HG03025 (cell line): ENCODE data around the gene ENO1.
"Not testable (repeated sequence)": the region's sequence is repeated elsewhere in the genome, so short reads cannot be mapped to it uniquely, and the experiment has no call there.

ENCODE experiments used
- ATAC-seq: cut with Tn5 transposase; IDR thresholded peaks from one replicate; pipeline ENCODE4 v1.9.1; 2021; ENCODE audit warnings: mild to moderate bottlenecking, moderate library complexity; ENCODE audit not compliant: unreplicated experiment, low FRiP score

Gene ENO1

DNA sequence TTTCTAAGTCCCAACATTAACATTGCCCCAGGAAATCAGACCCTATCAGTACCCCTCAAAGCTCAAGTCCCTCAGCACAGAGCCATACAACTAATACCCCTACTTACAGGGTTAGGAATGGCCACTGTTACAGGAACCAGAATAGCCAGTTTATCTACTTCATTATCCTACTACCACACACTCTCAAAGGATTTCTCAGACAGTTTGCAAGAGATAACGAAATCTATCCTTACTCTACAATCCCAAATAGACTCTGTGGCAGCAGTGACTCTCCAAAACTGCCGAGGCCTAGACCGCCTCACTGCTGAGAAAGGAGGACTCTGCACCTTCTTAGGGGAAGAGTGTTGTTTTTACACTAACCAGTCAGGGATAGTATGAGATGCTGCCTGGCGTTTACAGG lies 19.0 kb upstream of the ENO1 start:
- ATAC-seq, result not testable (repeated sequence)

DNA sequence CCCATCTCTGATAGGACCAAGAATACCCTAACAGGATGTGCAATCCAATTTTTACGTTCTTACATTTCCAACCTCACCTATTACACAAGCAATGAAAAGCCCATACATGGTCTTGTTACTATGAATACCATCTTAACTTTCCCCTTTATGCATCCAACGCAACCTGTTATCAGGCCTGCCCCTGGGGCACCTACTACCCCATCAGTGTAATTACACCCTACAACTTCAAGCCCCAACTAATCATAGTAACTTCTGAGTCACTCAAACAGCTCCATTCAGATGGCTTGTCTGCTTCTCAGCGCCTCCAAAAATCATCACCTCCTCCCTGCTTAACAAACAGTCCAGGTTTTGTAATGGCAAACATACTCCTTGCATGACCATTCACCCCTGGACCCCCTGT lies 18.3 kb upstream of the ENO1 start:
- not testable (repeated sequence) for ATAC-seq

DNA sequence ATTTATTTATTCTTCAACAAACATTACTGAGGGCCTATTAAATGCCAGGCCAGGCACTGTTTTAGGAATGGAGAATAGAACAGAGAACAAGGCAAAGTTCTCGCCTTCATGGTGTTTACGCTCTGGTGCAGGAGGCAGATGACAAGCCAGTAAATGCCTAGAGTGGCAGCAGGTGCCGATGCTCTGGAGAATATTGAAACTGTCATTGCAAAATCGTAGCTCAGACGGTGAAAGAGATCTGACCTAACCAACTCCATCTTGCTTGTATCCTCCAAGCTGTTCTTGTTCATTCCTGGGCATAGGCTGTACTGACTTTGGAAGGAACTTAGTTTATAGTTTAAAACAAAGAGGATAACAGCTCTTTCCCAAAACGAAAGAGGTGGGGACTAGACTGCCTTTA lies 13.5 kb upstream of the ENO1 start:
- ATAC-seq, result no peak

DNA sequence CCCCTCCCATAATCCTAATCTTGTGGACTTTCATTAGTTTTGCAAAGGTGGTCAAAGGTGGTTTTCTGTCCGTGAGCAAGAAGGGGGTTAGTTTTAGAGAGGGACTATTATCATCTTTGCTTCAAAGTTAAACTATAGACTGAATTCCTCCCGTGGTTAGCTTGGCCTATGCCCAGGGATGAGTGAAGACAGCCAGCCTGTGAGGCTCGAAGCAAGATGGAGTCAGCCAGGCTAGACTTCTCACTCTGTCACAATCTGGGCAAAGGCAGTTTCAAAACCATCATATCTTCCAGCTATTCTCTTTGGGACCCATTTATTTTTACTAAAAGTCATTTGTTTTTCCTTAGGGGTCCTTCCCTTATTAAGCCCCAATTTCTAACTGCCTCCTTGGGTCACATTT lies 12.9 kb upstream of the ENO1 start:
- ATAC-seq, result no peak

DNA sequence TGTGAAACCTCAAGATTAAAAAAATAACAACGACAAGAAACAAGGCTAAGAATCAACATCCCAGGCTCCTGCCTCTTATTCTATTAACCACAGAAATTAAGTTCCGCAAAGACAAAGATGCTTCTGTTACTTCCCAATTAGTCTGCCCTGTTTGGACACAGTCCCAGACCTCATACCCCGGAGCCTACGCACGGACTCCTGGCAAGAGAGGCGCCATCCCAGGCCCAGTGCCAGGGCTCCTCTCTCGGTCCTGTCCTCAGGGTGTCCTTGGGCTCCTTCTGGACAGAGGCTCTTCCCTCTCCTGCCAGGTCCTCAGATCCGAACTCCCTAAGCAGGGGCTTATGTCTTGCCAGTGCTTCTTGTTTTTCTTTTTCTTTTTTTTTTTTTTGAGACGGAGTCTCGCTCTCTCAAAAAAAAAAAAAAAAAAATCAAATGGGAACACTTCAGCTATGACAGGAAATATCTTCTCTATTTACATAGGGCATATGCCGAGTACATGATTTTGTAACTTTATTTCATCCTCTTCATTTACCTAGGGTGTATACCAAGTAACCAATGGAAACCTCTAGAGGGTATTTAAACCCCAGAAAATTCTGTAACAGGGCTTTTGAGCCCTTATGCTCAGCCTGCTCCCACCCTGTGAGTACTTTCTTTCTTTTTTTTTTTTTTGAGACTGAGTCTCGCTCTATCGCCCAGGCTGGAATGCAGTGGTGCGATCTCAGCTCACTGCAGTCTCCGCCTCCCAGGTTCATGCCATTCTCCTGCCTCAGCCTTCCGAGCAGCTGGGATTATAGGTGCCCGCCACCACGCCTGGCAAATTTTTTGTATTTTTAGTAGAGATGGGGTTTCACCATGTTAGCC lies 11.7 kb upstream of the ENO1 start:
- no peak for ATAC-seq

DNA sequence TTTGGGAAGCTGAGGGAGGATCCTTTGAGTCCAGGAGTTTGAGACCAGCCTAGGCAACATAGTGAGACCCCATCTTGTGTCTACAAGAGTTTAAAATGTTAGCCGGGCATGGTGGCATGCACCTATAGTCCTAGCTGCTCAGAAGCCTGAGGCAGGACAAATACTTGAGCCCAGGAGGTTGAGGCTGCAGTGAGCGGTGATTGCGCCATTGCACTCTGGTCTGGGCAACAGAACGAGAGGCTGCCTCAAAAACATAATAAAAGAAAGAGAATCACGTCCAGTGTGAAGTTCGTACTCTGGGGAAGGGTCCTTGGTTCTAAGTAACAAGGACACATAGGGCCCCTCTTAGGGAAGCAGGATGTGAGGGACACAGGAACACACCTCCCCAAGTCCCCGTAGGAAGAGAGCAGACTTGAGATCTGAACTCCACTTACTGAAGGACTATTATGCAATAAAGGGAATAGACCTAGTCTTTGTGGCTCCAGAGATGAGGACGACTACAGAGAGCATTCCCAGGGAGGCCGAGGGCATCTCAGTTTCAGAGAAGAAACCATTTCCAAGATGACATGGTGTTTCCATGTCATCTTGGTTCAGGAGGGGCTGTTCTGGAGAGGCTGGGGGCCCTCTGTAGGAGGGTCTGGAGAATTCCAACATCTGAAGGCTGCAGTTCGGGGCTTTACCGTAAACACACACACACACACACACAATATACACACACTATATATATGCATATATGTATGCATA lies 10.8 kb upstream of the ENO1 start:
- no peak for ATAC-seq

DNA sequence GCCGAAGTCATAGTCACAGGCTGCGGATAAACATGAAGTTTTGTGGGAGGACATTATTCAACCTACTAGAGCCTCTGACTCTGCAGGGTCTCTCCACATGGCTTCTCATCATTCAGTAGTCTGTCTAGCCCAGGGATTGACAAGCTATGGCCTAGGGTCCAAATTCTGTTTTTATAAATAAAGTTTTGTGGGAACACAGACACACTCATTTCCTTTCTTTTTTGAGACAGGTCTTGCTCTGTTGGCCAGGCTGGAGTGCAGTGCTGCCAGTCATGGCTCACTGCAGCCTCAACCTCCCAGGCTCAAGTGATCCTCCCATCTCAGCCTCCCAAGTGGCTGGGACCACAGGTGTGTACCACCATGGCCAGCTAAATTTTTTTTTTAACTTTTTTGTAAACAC lies 8.1 kb upstream of the ENO1 start:
- no peak for ATAC-seq

DNA sequence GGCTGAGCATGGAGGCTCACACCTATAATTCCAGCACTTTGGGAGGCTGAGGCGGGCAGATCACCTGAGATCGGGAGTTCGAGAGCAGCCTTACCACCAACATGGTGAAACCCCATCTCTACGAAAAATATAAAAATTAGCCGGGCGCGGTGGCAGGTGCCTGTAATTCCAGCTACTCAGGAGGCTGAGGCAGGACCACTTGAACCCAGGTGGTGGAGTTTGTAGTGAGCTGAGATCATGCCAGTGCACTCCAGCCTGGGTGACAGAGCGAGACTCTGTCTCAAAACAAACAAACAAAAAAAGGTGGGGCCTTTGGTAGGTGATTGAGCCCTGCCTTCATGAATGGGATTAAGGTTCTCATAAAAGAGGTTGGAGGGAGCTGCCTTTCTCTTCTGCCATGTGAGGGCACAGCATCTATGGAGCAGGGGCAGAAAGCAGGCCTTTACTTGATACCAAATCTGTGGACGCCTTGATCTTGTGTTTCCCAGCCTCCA lies 7.6 kb upstream of the ENO1 start:
- not testable (repeated sequence) for ATAC-seq

DNA sequence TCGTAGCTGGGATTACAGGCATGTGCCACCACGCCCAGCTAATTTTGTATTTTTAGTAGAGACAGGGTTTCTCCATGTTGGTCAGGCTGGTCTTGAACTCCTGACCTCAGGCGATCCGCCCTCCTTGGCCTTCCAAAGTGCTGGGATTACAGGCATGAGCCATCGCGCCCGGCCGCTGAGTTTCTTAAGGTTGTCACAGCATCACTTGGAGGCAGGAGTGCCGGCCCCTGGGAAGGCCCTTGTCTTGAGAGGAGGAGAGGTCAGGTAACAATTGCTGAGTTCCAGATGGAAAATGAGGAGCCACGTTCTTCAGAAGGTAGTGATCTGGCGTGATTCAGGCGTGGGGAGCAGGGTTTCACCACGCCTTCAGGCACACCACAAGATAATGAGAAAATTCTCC lies 5.6 kb upstream of the ENO1 start:
- ATAC-seq, result not testable (repeated sequence)

DNA sequence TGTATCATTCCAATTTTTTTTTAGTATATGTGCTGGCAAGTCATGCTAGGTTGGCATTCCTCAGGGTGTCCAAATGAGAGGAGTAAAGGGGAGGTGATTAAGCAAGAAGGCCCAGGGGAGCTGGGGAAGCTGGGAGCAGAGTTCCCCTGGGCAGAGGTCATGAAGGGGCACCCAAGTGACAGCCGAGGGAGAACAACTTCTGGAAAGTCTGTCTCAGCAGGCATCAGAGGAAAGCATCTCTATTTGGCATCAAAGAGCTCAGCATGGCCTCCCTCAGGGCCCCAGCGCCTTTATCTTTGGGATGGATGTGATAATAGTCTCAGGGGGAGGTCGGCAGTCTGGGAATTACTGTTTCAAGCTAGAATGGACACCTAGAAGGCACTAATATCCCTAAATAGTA lies 5.0 kb upstream of the ENO1 start:
- ATAC-seq, result no peak

DNA sequence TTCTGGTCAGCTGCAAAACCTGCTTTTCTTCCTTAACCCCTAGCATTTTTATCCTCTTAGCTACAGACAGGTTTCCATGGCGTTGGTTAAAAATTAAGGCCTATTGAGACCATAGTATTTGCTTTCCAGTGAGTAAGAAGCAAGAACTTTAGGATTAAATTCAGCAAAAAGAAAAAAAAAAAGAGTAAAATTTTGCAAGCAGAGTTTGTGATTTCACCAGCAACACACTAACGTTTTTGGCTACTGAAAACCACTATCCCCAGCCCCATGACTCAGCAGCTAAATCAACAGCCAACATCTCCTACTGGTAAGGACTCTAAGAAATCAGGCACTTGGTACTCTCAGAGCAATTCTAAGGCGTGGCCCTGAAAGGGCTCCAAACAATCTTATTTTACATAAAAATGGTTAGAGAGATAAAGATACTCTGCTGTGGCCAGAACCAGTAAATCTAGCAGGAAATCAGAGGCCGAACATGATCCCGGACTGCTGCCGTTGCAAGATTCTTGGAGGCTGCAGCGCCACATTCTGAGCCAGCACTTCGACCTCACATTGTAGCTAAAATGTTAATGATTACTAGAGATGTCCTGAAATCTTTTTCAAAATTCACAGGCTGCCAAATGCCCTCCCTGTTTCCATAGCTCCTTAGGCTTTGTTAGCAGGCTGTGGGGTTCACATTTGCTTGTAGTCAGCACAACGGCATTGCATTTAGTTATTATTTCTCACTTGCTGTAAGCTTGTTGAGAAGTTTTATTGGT lies 1.6 kb upstream of the ENO1 start:
- ATAC-seq, result no peak

DNA sequence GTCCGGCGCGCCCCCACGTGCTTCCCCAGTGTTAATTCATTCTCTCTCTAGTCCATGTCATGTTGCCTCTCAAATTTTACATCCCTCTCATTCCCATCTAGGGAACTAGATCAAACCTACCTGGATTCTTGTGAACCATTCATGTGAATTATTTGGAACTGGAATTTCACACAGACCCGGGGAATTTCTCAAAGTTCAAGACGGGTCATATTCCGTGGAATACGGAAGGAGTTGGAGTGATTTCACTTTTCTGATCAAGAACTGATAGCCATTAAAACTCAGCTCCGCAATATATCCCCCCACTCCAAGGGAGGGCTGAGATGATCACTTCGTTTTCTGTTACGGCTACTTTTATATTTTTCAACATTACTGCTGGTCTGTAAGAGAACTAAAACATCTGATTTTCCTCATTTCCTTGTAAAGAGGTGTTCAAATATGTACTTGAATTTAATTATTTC lies 1.0 kb upstream of the ENO1 start:
- ATAC-seq, result no peak

DNA sequence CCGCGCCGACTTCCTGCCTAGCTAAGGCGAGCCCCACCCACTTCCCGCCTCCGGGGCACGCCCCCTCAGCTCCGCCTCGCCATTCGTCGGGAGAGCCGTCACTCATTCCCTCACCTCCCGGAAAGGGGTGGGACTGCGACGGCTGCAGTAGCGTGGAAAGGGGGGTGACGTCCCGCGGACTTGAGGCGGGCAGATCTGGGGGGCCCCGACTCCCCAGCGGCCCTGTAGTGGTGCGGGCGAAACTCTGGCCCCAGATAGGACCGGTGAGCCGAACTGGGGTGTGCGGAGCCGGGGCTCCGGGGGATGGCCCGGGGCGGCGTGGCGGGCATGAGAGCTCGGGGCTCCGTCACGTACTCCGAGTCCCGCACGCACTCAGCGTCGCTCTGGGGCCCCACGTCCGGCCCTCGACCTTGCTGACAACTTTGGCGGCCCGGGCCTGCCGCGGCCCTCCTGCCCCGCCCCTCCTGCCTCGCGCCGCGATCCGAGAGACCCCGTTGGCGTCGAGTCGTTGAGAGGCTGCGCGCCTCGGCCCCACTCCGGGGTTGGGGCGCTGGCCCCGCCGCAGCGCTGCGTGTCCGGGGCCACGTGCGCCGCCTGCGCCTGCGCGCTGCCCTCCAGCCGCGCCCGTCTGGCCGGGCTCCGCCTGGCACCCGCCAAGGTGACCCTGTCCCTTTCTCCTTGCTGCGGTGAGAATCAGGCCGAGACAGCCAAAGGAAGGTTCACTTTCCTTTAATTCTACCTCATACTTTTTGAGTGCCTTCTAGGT lies 395 bp upstream of the ENO1 start:
- peak; percentile 71 for ATAC-seq

DNA sequence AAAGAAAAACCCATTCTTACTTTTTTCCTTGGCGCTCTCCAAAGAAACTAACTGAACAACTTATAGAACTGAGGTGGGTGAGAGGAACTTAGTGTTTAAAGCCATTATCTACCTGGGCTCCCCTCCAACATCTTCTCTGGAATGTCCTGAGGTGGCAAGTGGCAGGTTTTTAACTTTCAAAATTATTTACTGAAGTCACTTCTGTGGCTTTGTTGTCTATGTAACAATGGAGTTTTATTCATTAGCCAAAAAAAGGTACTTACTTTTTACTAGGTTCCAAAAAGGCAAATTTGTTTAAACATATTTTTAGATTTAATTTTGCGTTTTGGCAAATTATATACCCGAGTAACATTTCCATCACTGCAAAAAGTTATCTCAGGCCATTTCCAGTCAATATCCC lies 2.4 kb downstream of the ENO1 start:
- ATAC-seq, result no peak

DNA sequence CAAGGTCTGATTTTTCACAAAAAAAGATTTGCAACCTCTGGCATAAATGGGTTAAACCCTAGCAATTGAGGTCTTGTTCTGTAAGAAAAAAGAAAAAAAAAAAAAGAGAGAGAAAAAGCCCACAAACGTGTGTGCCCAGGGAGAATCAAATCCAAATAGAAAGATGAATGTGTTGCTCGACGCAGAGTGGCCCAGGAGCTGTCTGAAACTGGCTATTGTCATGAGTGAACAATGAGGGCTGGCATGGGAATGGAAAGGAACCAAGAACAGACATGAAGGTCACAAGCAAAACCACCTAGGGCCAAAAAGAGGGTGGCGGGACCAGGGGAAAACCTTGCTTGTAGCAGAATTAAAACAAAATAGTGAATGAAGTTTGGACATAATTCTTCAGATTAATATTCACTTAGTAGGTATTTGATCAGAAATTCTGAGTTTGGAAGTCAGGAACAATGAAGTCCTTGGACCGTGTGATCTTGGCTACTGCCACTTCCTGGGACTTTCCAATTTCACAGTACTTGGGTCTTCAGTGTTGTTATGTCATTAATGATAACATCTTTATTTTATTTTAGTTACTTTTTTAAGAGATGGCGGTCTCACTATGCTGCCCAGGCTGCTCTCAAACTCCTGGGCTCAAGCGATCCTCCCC lies 3.1 kb downstream of the ENO1 start:
- no peak for ATAC-seq

DNA sequence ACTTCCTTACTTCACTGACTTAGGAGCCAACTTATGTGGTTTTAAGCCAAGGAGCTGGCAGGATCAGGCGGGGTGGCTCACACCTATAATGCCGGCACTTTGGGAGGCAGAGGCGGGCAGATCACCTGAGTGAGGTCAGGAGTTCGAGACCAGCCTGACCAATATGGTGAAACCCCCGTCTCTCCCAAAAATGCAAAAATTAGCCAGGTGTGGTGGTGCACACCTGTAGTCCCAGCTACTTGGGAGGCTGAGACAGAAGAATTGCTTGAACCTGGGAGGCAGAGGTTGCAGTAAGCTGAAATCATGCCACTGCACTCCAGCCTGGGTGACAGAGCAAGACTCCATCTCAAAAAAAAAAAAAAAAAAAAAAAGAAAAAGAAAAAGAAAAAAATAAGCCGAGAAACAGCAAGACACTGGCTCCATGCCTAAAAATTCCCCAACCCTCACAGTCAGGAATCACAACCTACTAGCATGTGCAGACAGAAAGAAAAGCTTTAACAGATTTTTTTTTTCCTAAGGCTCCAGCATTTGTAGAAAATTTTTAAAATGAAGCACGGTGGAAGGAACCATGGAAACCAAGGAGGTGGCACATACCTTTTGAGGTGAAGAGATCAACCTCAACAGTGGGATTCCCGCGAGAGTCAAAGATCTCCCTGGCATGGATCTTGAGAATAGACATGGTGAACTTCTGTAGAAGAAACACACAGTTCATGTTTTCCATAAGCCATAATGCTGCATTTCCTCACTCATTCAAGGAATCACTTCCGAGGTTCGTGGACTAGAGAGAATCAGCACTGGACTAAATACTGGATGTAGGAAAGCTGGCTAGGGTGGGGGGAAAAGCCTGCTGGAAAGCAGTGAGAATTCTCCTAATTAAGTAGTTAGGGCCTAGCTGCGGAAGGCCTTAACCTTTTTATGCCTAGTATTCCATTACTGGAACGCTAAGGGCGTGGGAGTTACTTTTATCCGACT lies 4.0 kb downstream of the ENO1 start:
- no peak for ATAC-seq

DNA sequence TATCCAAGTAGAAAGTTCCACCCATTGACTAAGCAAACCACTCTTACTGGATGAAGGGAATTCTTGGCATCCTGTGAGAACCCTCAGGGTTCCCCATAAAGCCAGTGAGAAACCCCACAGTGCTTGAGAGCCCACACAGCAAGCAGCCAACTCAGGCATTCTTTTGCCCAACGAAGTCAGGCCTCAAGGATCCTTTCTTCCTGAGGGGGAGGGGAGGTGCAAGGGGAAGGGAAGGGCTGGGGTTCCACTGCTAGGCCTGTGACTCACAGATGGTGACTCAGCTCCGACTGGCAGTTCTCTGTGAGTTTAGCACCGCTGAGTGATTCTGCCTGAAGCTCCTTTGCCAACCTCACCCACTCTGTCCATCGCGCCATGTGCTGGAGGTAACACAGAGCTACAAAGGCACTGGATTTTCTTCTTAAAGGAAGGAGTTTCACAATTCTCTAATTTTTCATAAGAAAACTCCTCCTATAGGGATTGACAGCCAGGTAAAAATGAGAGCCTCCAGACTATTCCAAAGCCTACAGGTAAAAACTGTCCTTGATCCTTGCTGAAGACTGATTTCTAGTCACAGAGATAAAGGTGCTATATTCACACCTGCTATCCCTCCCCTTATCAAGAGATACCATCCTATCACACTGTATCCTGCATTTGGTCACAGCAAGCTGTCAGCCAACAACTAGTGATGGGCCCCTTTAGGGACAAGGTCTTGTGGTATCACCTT lies 4.8 kb downstream of the ENO1 start:
- no peak for ATAC-seq

DNA sequence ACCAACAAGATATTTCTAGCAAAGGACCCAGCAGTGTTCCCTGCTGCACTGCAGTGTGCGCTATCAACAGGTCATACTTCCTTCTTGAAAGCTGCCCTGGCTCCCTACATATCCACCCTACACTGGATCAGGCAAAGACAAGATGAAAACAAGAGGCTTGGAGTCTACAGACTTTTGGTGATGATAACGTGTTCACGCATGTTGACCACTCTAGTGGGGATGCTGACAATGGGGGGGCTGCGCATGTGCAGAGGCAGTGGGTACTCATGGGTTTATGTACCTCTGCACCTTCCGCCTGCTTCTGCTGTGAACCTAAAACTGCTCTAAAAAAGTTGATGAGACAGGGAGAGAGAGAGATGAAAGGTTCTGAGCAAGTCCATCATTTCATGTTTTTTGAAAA lies 5.5 kb downstream of the ENO1 start:
- ATAC-seq, result no peak
